GDM1 (cell line): ENCODE data around the gene TOP1.

ENCODE experiments used
- DNase-seq: peaks from one replicate; lab custom pipeline; 2025; lab: John Stamatoyannopoulos, UW

The TOP1 gene

GRCh38 chr20:41004531-41005360 lies 23.9 kb upstream of the TOP1 start:
- DNase-seq, result no peak

- DNase-seq, result no peak
Observed at GRCh38 chr20:41005361-41005729, 23.3 kb upstream of the TOP1 start.

- DNase-seq, result no peak
Observed at GRCh38 chr20:41006126-41006935, 22.3 kb upstream of the TOP1 start.

GRCh38 chr20:41006936-41007474 lies 21.6 kb upstream of the TOP1 start:
- DNase-seq, result no peak

- no peak for DNase-seq
Observed at GRCh38 chr20:41007481-41007880, 21.1 kb upstream of the TOP1 start.

- DNase-seq, result no peak
Observed at GRCh38 chr20:41009946-41010345, 18.7 kb upstream of the TOP1 start.

- DNase-seq, result no peak
Observed at GRCh38 chr20:41011551-41012067, 17.0 kb upstream of the TOP1 start.

GRCh38 chr20:41014561-41015088 lies 14.0 kb upstream of the TOP1 start:
- no peak for DNase-seq

- DNase-seq, result no peak
Observed at GRCh38 chr20:41017448-41018042, 11.1 kb upstream of the TOP1 start.

GRCh38 chr20:41018153-41018552 lies 10.5 kb upstream of the TOP1 start:
- DNase-seq, result no peak

GRCh38 chr20:41023549-41023948 lies 5.1 kb upstream of the TOP1 start:
- no peak for DNase-seq

GRCh38 chr20:41027366-41027765 lies 1.3 kb upstream of the TOP1 start:
- DNase-seq, result no peak

- DNase-seq, result no peak
Observed at GRCh38 chr20:41027872-41028358, 707 bp upstream of the TOP1 start.

GRCh38 chr20:41029150-41029901 lies 704 bp downstream of the TOP1 start:
- DNase-seq, result no peak

GRCh38 chr20:41030061-41030460 lies 1.4 kb downstream of the TOP1 start:
- DNase-seq, result no peak

GRCh38 chr20:41030531-41031242 lies 2.1 kb downstream of the TOP1 start:
- DNase-seq, result no peak

GRCh38 chr20:41031243-41031619 lies 2.6 kb downstream of the TOP1 start:
- no peak for DNase-seq

- DNase-seq, result no peak
Observed at GRCh38 chr20:41032271-41032670, 3.6 kb downstream of the TOP1 start.

- DNase-seq, result no peak
Observed at GRCh38 chr20:41034239-41034638, 5.6 kb downstream of the TOP1 start.

- no peak for DNase-seq
Observed at GRCh38 chr20:41035207-41035606, 6.6 kb downstream of the TOP1 start.

GRCh38 chr20:41037179-41037578 lies 8.6 kb downstream of the TOP1 start:
- no peak for DNase-seq
